ENCODE results near the gene TCOF1.

GRCh38 chr5:150404941-150405816, 47.7 kb downstream of the TCOF1 start:
- TF ChIP-seq, protein P1, sequence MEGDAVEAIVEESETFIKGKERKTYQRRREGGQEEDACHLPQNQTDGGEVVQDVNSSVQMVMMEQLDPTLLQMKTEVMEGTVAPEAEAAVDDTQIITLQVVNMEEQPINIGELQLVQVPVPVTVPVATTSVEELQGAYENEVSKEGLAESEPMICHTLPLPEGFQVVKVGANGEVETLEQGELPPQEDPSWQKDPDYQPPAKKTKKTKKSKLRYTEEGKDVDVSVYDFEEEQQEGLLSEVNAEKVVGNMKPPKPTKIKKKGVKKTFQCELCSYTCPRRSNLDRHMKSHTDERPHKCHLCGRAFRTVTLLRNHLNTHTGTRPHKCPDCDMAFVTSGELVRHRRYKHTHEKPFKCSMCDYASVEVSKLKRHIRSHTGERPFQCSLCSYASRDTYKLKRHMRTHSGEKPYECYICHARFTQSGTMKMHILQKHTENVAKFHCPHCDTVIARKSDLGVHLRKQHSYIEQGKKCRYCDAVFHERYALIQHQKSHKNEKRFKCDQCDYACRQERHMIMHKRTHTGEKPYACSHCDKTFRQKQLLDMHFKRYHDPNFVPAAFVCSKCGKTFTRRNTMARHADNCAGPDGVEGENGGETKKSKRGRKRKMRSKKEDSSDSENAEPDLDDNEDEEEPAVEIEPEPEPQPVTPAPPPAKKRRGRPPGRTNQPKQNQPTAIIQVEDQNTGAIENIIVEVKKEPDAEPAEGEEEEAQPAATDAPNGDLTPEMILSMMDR (IDR thresholded peaks at IDR 0.05) = no peak
- TF ChIP-seq POLR2A (IDR thresholded peaks at IDR 0.05) = no peak
